NCI-H2196 treated with DMSO at 0.1 percent for 48 hours (cell line): ENCODE data around the gene SPTLC2.
"Not testable (repeated sequence)": the region's sequence is repeated elsewhere in the genome, so short reads cannot be mapped to it uniquely, and the experiment has no call there.

Experiments used
- DNase-seq: peaks from one replicate; lab custom pipeline; 2025; ENCODE audit not compliant: unreplicated experiment; lab: John Stamatoyannopoulos, UW

Gene SPTLC2

DNA sequence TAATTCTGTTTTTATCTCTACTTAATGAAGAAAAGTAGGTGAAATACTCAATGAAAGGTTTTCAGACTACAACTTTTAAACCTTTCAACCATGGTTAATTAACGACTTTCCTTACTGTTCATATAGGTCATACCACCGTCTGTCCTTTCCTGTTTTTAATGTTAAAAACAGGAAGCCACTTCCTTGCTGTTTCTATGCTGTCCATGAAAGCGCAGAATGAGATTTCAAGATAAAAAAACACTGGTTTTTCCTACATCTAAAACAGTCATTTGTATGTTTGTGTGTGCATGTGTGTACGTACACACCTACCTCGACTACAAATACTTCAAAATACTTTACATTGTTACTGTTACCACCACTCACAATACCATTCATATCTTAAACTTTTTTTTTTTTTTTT is 27.3 kb downstream of the SPTLC2 start:
- DNase-seq, result no peak

DNA sequence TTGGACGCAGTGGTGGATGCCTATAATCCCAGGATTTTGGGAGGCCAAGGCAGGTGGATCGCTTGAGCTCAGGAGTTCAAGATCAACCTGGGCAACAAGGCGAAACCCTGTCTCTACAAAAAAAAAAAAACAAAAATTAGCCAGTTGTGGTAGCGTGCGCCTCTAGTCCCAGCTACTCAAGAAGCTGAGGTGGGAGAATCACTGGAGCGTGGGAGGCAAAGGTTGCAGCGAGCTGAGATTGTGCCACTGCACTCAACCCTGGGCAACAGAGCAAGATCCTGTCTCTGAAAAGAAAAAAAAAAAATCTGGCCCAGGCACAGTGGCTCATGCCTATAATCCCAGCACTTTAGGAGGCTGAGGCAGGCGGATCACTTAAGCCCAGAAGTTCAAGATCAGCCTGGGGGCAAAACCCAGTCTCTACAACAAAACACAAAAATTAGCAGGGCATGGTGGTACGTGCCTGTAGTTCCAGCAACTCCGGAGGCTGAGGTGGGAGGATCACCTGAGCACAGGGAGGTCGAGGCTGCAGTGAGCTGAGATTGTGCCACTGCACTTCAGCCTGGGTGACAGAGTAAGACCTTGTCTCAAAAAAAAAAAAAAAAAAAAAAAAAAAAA is 27.9 kb downstream of the SPTLC2 start:
- DNase-seq, result not testable (repeated sequence)

DNA sequence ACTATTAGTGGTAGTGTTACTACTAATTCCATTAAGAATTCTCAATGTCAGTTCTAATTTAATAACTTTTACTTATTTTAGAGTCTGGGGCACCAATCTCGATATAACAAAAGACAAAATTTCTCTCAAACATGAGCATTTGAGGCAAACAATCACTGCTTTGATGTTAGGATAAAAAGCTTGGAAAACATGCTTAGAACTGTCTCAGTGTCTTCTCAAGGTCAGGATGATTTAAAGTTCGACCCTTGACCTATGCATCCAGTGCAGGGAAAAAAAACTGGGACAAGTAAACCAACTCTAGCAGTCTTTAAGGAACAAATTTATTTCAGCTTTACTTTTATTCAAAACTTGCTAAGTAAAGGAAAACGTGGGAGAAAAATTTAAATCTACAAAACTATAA is 31.1 kb downstream of the SPTLC2 start:
- no peak for DNase-seq

DNA sequence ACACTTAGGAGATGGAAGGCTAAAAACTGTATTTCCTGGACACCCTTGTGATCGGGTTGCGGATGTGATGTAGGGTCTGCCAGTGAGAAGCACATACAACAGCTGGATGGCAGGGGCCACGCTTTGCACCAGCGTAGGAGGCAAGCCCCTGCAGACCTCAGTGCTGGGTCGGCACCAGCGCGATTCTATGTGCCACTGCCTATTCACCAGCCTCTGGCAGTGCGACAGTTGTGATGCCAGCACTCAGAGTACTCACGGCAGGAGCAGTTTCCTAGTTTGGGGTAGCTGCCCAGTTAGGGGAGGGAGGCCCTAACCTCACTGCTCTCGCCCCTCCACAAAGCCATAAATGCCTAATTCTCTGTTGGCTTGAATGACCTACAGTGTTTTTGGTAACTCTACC is 31.6 kb downstream of the SPTLC2 start:
- DNase-seq, result no peak

DNA sequence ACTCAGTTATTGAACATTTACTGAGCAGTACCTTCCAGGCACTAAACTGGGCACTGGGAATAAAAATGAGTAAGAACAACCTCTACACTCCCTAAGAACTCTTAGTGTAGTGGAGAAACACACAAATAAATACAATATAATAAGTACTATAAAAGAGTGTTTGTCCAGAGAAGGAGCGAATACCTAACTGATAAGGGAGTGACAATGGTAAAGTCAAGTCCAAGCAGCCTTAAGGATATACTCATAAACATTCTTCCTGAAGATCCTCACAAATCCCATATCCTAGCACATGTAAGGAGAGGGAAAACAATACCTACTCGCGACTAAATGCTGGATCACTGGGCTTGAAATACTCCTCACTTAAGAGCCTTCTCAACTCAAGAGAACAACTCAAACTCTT is 32.8 kb downstream of the SPTLC2 start:
- no peak for DNase-seq

DNA sequence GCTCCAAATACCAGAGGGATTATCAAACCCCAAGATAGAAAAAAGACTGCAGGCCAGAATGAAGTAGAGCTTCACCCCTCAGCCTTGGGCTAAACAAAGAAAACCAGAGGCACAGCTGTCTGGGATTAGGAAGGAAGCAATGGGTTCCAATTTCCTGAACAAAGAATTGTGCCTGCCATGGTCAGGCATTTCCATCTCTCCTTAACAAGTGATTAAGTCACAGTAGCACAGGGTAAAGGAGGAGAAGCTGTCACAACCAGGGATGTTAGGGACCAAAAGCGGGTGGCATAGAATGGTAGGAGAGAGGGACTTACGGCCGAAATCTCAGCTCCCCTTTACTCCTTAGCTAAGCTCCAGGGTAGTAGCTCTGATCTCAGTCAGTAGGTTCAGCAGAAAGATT is 33.9 kb downstream of the SPTLC2 start:
- DNase-seq, result no peak

DNA sequence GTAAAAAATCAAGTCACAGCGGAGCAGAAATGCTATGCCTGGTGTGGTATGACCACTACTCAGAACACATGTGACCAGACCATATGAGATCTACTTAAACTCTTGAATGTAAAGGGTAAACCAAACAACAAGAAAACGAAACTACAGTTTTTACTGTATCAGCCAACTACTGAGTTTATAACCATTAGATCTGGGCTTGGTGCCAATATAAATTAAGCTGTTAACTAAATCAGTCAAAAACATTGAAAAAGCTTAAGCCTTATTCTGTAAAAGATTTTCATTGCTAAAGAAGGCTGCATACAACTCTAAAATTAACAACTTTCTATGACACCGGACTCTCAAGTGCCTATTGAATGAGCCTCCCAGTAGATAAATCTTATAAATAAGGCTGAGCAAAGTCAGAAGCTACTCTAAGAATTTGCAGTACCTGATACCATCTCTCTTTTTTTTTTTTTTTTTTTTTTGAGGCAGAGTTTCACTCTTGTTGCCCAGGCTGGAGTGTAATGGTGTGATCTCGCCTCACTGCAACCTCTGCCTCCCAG is 35.4 kb downstream of the SPTLC2 start:
- peak; percentile 19 for DNase-seq

DNA sequence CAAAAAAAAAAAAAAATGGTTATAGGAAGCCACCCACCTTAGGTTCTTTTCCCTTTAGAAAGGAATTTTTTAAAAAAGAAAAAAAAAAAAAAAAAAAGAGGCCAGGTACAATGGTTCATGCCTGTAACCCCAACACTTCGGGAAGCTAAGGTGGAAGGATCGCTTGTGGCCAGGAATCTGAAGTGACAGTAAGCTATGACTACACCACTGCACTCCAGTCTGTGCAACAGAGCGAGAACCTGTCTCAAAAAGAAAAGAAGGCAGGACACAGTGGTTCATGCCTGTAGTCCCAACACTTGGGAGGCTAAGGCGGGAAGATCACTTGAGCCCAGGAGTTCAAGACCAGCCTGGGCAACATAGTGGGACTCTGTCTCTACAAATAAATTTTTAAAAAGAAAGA is 36.0 kb downstream of the SPTLC2 start:
- DNase-seq, result no peak

DNA sequence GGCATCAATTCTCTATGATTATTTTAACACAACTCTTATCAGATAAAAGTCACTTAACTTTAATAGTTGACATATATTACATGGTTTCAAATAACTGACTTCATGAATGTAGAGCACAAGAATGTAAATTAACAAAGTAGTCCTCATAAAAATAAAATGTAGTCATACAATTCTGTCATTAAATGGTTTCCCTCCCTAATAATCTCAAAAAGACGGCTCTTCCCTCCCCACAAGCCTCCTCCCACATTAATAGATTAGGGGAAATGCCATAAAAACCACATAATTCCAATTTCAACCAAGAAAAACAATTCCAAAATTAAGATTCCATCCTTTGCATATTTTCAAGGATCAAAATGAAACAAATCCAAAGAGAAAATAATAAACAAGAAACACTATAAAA is 36.7 kb downstream of the SPTLC2 start:
- DNase-seq, result no peak

DNA sequence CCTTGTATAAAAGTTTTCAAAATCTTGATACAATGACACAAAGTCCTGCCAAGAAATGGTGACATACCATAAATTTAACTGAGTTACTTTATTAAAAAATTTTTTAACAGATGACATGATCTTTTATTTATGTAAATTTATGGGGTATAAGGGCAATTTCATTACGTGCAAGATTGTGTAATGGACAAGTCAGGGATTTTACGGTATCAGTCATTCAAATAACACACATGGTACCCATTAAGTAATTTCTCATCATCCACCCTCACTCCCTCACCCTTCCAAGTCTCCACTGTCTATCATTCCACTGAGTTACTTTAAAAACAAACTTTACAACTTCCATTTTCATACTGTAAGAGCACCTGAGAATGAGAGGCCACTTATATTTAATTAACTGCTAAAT is 37.4 kb downstream of the SPTLC2 start:
- no peak for DNase-seq

DNA sequence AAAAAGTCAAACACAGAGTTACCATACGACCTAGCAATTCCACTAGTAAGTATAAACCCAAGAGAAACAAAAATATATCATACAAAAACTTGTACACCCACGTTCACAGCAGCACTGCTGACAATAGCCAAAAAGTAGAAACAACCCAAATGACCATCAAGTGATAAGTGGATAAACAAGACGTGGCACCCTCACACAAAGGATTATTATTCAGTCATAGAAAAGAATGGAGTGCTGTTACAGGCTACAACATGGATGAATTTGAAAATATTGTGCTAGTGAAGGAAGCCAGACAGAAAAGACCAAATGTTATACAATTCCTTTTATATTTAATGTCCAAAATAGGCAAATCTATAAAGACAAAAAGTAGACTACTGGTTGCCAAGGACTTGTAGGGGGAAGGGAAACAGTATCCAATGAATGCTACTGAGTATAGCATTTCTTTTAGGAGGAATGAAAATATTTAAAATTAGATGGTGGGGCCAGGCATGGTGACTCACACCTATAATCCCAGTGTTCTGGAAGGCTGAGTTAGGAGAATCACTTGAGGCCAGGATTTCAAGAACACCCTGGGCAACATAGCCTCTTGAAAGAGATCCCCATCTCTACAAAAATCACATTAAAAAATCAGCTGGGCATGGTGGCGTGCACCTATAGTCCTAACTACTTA is 41.9 kb downstream of the SPTLC2 start:
- no peak for DNase-seq

DNA sequence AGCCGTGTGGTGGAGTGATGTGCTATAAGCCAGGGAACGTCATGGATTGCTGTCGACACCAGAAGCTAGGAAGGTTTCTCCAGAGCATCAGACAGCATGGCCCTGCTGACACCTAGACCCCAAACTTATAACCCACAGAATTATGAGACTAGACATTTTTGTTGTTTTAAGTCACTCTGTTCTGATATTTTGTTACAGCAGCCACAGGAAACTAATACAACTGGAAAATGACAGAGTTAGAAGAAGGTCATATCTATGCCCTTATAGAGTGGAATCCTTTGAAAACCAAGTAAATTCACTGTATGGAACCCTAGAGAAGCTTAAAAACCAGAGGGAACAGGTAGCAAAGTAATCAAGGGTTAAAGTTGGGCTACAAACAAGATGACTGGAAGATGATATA is 42.5 kb downstream of the SPTLC2 start:
- no peak for DNase-seq

DNA sequence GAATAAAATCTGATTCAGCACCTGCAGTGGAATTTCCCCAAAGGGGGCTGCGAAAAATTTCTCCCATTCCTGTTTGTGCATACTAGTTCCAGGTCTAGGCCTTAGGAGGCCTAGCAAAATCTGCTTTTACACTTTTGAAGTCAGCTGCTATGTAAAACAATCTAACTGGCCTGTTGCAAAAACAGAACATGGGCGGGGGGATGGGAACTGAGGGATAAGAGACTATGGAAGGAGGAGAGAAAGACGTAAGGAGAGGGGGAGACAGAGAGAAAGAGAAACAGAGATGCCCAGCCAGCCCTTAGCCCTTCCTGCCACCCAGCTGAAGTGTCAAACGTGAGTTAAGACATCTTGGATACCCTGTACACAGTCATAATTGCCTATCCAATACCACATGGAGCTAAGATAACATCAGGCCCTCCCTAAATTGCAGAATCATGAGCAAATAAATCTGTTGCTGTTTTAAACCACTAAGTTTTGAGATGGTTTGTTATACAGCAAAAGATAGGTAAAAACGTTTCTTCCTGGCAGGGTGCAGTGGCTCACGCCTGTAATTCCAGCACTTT is 45.6 kb downstream of the SPTLC2 start:
- DNase-seq, result no peak

DNA sequence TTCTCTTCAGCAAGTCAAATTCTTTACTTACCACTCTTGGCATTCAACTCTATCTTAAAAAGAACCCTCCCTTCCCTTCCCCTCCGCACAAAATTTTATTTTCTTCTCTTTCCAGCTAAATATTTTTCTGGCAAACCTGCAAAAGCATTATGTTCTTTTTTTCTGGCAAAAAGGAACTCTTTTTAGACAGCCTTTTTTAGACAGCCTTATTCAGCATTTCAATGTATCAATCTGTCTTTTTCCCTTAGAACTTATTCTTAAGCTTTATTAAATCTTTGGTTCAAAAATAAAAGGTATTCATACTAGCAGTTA is 50.5 kb downstream of the SPTLC2 start:
- DNase-seq, result no peak

DNA sequence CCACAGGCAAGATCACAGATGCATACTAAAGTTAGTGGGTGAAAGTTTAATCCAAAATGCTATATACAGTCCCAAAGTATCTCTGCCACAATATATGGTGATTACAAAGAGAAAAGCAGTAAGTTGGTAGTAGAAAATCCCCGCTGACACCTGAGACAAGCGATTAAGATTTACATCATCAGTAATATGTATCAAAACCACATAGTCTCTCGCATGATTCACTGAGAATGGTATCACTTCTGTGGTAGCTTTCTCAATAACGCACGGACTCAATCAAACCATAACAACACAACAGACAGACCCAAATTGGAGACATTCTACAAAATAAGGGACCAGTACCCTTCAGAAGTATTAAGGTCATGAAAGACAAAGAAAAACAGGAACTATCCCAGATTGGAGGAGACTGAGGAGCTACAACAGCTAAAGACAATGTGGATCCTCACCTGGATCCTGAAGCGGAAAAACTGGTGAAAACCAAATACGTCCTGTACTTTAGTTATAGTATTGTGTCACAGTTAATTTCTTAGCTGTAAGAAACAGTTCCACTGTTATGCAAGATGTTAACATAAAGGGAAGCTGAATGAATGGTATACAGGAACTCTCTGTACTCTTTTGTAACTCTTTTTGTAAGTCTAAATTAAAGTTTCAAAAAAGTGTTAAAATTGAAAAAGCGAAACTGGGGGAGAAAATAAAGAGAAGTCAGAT is 51.0 kb downstream of the SPTLC2 start:
- no peak for DNase-seq

DNA sequence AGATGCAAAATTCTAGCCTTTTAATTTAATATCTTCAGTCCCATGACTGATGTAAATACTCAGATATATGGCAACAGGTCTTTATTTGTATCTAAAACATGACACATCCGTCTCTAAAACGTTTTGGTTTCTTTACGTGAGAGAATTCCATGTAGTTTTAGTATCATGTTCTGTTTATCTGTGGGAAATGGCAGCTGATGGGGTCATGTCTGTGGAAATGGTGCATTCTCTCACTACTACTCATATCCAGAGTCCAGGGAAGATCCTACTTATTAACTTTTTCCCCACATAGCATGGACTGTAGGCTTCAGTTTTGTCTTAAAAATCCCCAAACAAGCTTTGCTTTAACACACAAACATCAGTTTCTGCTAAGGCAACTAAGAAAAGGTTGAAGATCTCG is 53.8 kb downstream of the SPTLC2 start:
- no peak for DNase-seq

DNA sequence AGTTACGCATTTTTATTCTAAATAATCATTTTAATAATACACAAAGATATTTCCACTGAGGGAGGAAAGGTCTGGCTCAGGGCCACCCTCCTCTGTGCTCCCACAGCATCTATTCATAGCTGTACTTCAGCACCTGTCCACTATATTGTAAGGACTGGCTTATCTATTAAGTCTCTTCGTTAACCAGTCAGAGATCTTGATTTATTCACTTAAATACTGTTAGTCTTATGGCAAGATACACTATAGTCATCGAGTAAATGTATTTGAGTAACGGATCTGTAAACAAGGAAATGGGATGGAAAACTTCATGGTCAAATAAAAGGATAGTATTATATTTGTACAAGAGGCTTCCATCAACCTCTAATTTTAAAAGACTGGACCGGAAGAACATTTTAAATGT is 54.6 kb downstream of the SPTLC2 start:
- no peak for DNase-seq

DNA sequence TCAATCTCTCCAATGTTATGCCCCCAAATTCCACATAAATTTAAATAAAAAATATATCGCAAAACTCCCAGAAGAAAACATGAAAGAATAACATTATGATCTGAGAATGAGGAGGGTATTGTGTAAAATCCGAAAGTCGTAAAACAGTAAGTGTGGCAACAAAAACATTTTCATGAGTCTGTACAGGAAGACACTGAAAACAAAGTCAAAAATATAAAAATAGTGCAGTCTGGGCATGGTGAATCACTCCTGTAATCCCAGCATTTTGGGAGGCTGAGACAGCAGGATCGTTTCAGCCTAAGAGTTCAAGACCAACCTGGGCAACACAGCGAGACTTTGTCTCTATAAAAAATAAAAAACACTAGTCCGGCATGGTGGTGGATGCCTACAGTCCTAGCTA is 57.1 kb downstream of the SPTLC2 start:
- DNase-seq, result no peak

DNA sequence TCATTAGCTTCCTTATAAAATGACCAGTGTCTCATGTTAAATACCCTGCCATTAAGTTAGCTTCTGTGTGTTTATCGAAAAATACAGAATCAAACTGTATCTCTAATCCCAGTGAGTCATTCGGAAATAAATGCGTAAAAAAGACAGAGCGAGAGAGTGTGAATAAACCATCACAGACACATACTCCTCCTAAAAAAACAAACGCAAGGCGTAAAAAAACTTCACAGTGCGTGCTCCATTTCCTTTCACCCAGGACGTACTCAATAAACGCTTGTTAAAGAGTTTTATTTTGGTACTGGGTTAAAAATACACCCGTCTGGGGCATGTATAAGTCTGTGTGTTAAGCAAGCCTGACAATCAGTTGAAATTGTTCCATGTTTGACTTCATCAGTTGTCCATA is 59.0 kb downstream of the SPTLC2 start:
- no peak for DNase-seq

DNA sequence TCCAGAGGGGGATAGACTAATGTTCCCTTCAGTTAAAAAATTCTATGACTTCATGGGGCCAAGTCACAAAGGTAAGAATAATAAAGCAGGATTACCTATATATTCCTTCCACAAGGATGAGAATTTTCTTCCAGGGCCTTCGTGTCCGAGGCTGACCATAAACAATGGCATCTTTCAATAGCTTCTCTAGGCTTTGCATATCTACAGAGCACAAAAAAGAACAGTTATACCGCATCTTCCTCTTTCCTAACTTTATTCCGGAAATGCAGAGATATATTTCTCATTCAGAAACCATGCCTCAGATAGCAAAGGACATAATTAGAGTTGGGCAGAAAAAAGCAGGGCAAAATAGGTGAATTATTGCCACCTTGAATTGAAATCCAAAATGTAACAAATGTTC is 59.5 kb downstream of the SPTLC2 start:
- no peak for DNase-seq

DNA sequence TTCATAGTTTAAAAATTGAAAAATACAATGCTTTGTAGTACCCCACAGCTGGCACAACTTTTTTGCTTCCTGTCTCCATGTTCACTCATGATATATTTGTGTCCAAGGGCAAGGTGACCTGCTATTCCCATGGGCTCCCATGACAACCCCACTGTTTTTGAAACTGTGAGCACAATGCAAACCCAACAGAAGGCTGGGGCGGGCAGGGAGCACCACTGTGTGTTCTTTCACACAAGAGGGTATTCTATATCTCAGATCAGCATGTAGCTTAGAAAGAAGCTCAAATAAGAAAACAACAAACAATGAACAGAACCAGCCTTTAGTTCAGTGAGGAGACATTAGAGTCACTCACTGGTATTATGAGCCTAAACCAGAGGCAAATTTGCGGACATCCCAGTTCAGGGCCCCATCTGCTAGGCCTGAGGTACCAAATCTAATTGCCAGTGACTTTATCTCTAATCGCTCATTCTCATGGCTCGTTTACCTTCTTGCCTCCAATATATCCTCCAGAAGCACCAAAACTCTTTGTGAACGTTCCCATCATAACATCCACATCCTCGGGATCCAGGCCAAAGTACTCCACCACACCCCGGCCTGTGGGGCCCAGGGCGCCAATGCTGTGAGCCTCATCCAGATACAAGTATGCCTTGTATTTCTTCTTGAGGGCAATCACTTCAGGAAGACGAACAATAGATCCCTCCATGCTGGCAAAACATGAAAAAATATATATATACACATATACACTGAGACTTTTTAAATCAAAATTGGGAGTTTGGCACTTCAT is 61.4 kb downstream of the SPTLC2 start:
- DNase-seq, result no peak
